Measurements from ENCODE around the gene RPUSD1. TPM values are rescaled to one million over a fixed set of nuclear protein-coding genes. Genes with fewer than 3 reads are reported as not detected.
A peak's percentile ranks its signal among the peaks of the same experiment; 100 is the strongest.

Gene RPUSD1
- total RNA-seq, 1 experiment from 2014 or later = 24.9 TPM

DNA sequence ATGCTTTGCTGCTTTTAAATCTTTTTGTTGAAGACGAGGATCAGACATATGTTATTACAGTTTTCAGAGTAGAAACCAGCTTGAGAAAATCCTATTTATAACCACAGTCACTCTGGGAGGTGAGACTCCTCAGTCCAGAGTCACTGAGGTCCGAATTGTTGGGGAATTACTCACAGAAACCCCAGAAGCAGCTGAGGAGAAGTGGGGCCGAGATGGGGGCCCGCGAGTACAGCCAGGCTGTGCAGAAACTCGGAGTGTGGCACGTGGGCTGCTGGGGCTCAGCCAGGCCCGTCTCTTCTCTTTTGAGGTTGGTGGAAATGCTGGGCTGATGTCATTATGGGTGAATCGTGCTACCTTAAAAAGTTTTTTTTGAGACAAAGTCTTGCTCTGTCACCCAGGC lies 26.8 kb upstream of the RPUSD1 start:
- DNase-seq (ENCODE audit: unreplicated experiment) = no peak
- Mint-ChIP-seq H3K9me3 (ENCODE audit: unreplicated experiment) (no peaks in the 10 kb centered on the region), H3K4me1 (ENCODE audit: insufficient read depth, unreplicated experiment) (no peaks in the 10 kb centered on the region), H3K27me3 (ENCODE audit: insufficient read depth, unreplicated experiment) (peaks cover 19% of the 10 kb centered on the region), H3K27ac (ENCODE audit: low read depth, unreplicated experiment) (no peak overlapping the region), H3K4me3 (ENCODE audit: unreplicated experiment) (no peak overlapping the region), H3K36me3 (ENCODE audit: insufficient read depth, unreplicated experiment) (no peaks in the 10 kb centered on the region)
- TF ChIP-seq, protein P1, sequence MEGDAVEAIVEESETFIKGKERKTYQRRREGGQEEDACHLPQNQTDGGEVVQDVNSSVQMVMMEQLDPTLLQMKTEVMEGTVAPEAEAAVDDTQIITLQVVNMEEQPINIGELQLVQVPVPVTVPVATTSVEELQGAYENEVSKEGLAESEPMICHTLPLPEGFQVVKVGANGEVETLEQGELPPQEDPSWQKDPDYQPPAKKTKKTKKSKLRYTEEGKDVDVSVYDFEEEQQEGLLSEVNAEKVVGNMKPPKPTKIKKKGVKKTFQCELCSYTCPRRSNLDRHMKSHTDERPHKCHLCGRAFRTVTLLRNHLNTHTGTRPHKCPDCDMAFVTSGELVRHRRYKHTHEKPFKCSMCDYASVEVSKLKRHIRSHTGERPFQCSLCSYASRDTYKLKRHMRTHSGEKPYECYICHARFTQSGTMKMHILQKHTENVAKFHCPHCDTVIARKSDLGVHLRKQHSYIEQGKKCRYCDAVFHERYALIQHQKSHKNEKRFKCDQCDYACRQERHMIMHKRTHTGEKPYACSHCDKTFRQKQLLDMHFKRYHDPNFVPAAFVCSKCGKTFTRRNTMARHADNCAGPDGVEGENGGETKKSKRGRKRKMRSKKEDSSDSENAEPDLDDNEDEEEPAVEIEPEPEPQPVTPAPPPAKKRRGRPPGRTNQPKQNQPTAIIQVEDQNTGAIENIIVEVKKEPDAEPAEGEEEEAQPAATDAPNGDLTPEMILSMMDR (IDR thresholded peaks at IDR 0.05; ENCODE audit: unreplicated experiment) = no peak
- intact Hi-C loops (cut with micrococcal nuclease) = no loop called here
- ChIA-PET POLR2A (no interaction called here), CTCF (interaction anchor here (0.6 to 3.0 kb wide), 5 partner anchors 67 to 322 kb away, joined by 3 to 10 read pairs (median 3); no protein-coding TSS in a partner anchor)
- no TSS peak for BruUV-seq (replicated peaks)

DNA sequence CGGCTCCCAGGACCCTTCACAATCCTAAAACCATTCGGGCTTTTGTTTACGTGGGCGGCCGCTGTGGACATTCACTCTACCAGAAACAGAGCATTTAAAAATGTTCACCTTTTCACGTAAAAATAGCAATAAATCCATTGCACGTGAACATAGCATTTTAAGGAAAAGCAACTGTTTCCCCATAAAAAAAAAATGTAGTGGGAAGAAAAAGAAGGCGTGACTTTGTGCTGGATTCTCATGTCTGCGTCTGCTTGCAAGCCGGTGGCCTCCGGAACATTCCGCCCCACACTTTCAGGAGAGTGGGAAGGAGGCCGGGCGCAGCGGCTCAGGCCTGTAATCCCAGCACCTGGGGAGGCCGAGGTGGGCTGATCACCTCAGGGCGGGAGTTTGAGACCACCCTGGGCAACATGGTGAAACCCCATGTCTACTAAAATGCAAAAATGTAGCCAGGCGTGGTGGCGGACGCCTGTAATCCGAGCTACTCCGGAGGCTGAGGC lies 25.8 kb upstream of the RPUSD1 start:
- Mint-ChIP-seq H3K36me3 (ENCODE audit: insufficient read depth, unreplicated experiment) (no peaks in the 10 kb centered on the region), H3K4me3 (ENCODE audit: unreplicated experiment) (no peak overlapping the region), H3K4me1 (ENCODE audit: insufficient read depth, unreplicated experiment) (no peaks in the 10 kb centered on the region), H3K27ac (ENCODE audit: low read depth, unreplicated experiment) (no peak overlapping the region), H3K27me3 (ENCODE audit: insufficient read depth, unreplicated experiment) (peaks cover 23% of the 10 kb centered on the region), H3K9me3 (ENCODE audit: unreplicated experiment) (no peaks in the 10 kb centered on the region)
- DNase-seq (ENCODE audit: unreplicated experiment) = no peak
- TF ChIP-seq, protein P1 (IDR thresholded peaks at IDR 0.05; ENCODE audit: unreplicated experiment) = no peak
- intact Hi-C loops (cut with micrococcal nuclease) = loop anchor here (2.0 kb wide), 1 partner anchor 241 kb away; no protein-coding TSS in a partner anchor
- POLR2A ChIA-PET = no interaction called here
- CTCF ChIA-PET = interaction anchor here (3.0 kb wide), 1 partner anchor 242 kb away, joined by 10 read pairs; no protein-coding TSS in a partner anchor
- no TSS peak for BruUV-seq (replicated peaks)

DNA sequence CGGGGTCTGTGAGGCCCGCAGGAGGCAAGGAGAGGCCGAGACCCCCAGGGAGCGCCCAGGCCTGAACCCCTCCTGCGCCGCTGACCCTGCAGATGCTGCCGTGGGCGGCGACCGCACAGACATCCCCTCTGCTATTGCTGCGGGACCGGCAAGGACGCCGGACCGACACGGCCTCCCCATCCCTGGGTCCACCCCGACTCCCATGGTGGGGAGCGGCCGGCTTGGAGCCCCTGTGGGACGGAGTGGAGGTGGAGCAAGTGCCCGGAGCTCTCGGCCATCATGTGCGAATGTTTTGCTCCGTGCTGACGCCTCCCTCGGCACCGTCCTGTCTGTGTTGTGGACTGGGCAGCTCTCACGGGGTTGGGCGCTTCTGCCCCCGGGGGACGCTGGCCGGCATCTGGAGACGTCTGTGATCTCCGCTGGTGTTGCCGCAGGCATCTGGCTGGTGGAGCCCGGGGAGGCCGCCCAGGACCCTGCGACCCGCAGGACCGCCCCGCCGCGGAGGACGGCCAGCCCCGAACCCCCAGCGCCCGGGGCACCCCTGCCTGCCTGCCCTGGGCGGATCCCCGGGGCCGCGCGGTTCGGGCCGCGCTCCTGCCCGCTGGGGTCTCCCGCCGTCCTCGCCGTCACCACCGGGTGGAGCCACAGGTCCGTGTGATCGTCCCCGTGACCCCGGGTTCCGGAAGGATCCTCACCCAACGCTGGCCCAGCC lies 25.2 kb upstream of the RPUSD1 start:
- BruUV-seq (replicated peaks) = no TSS peak
- Mint-ChIP-seq H3K4me1 (ENCODE audit: insufficient read depth, unreplicated experiment) (no peaks in the 10 kb centered on the region), H3K36me3 (ENCODE audit: insufficient read depth, unreplicated experiment) (no peaks in the 10 kb centered on the region), H3K4me3 (ENCODE audit: unreplicated experiment) (no peak overlapping the region), H3K27ac (ENCODE audit: low read depth, unreplicated experiment) (no peak overlapping the region), H3K27me3 (ENCODE audit: insufficient read depth, unreplicated experiment) (peaks cover 29% of the 10 kb centered on the region), H3K9me3 (ENCODE audit: unreplicated experiment) (no peaks in the 10 kb centered on the region)
- intact Hi-C loops (cut with micrococcal nuclease) = loop anchor here (2.0 kb wide), 1 partner anchor 241 kb away; no protein-coding TSS in a partner anchor
- CTCF ChIA-PET = interaction anchor here (0.8 to 3.0 kb wide), 3 partner anchors 243 to 594 kb away, joined by 3 to 10 read pairs (median 3); no protein-coding TSS in a partner anchor
- TF ChIP-seq, protein P1 (IDR thresholded peaks at IDR 0.05; ENCODE audit: unreplicated experiment) = peak; percentile 55
- POLR2A ChIA-PET = no interaction called here
- DNase-seq (ENCODE audit: unreplicated experiment) = no peak

DNA sequence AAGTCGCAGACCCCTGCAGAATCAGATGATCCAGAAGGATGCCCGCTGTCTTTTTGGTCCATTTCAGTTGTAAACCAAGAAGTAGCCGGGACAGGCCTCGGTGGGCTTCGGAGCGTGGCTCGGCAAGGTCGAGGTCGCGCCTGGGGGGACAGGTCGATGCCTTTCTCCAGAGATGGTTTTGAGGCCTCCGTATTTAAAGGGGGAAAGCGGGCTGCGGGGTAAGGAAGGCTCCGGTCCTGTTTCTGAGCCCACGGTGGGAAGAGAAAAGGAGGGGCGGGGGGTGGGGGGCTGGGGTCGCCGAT lies 19.9 kb upstream of the RPUSD1 start:
- H3K27me3 Mint-ChIP-seq (ENCODE audit: insufficient read depth, unreplicated experiment) = peaks cover 33% of the 10 kb centered on the region

More for the DNA sequence above, 19.9 kb upstream of the RPUSD1 start:
- ChIA-PET POLR2A (interaction anchor here (0.6 kb wide), 1 partner anchor 11 kb away, joined by 3 read pairs; no protein-coding TSS in a partner anchor), CTCF (no interaction called here)
- peaks cover 11% of the 10 kb centered on the region for H3K36me3 Mint-ChIP-seq (ENCODE audit: insufficient read depth, unreplicated experiment)
- intact Hi-C loops (cut with micrococcal nuclease) = no loop called here
- DNase-seq (ENCODE audit: unreplicated experiment) = no peak
- no TSS peak for BruUV-seq (replicated peaks)
- H3K4me1 Mint-ChIP-seq (ENCODE audit: insufficient read depth, unreplicated experiment) = no peaks in the 10 kb centered on the region
- peak overlapping the region; percentile 91 for H3K4me3 Mint-ChIP-seq (ENCODE audit: unreplicated experiment)
- peak overlapping the region; percentile 66 for H3K27ac Mint-ChIP-seq (ENCODE audit: low read depth, unreplicated experiment)
- TF ChIP-seq, protein P1 (IDR thresholded peaks at IDR 0.05; ENCODE audit: unreplicated experiment) = no peak
- no peaks in the 10 kb centered on the region for H3K9me3 Mint-ChIP-seq (ENCODE audit: unreplicated experiment)

Data from MCF 10A (cell line).